Mesenchymal stem cell (in vitro differentiated cells and primary cell): ENCODE data around the gene KANK4.

ENCODE experiments used
- DNase-seq: peaks from one replicate; pipeline ENCODE4 v3.0.0-alpha.2; 2013
- H2AFZ ChIP-seq: one replicate; pipeline ENCODE4 v1.6.1; 2013; ENCODE audit warnings: low read depth, mild to moderate bottlenecking, control low read depth, inconsistent platforms, low read length, moderate library complexity
- H2AK5ac ChIP-seq: 2 replicates; pipeline ENCODE4 v1.6.1; 2013; ENCODE audit warnings: low read length, moderate library complexity, mild to moderate bottlenecking, inconsistent platforms; ENCODE audit not compliant: severe bottlenecking
- H2BK120ac ChIP-seq: one replicate; pipeline ENCODE4 v1.6.1; 2013; ENCODE audit warnings: low read depth, mild to moderate bottlenecking, inconsistent platforms, low read length, moderate library complexity
- H2BK12ac ChIP-seq, 2 experiments: one replicate each; pipeline ENCODE4 v1.6.1; 2013; ENCODE audit warnings: inconsistent platforms in 2 of 2, low read length in 2 of 2, mild to moderate bottlenecking in 2 of 2, moderate library complexity in 2 of 2, control low read depth in 1 of 2
- H2BK15ac ChIP-seq: one replicate; pipeline ENCODE4 v1.6.1; 2013; ENCODE audit warnings: mild to moderate bottlenecking, low read depth, inconsistent platforms; ENCODE audit not compliant: poor library complexity, severe bottlenecking
- H2BK5ac ChIP-seq: 2 replicates; pipeline ENCODE4 v1.6.1; 2013; ENCODE audit warnings: low read depth, mild to moderate bottlenecking, low read length, control low read depth, inconsistent platforms; ENCODE audit not compliant: poor library complexity, severe bottlenecking
- H3K14ac ChIP-seq, 2 experiments: one replicate each; pipeline ENCODE4 v1.6.1; 2013; ENCODE audit warnings: inconsistent platforms in 2 of 2, low read length in 2 of 2, control low read depth in 1 of 2, mild to moderate bottlenecking in 1 of 2, moderate library complexity in 1 of 2
- H3K18ac ChIP-seq, 2 experiments: one replicate each; pipeline ENCODE4 v1.6.1; 2013; ENCODE audit warnings: inconsistent platforms in 2 of 2, low read length in 2 of 2, control low read depth in 1 of 2, low read depth in 1 of 2, mild to moderate bottlenecking in 1 of 2
- H3K23ac ChIP-seq, 2 experiments: one replicate each; pipeline ENCODE4 v1.6.1; 2013; ENCODE audit warnings: inconsistent platforms in 2 of 2, low read length in 2 of 2, mild to moderate bottlenecking in 2 of 2, moderate library complexity in 2 of 2, control low read depth in 1 of 2
- H3K27ac ChIP-seq: 2 replicates; pipeline ENCODE4 v1.5.1; 2013; ENCODE audit warnings: mild to moderate bottlenecking, moderate library complexity, low read length, control low read depth, inconsistent platforms; ENCODE audit not compliant: poor library complexity, severe bottlenecking
- H3K27me3 ChIP-seq, 2 experiments: 2 replicates each; pipeline versions ENCODE4 v1.6.1 to v1.7.0; 2013; ENCODE audit warnings: low read length in 2 of 2, mild to moderate bottlenecking in 2 of 2, moderate library complexity in 2 of 2, control low read depth in 1 of 2, inconsistent platforms in 1 of 2; ENCODE audit not compliant: control insufficient read depth in 1 of 2, insufficient read depth in 1 of 2
- H3K36me3 ChIP-seq, 2 experiments: 2 replicates each; pipeline versions ENCODE4 v1.6.1 to v1.7.0; 2013; ENCODE audit warnings: low read length in 2 of 2, control low read depth in 1 of 2, inconsistent platforms in 1 of 2, low read depth in 1 of 2, mild to moderate bottlenecking in 1 of 2; ENCODE audit not compliant: insufficient read depth in 2 of 2, control insufficient read depth in 1 of 2
- H3K4ac ChIP-seq, 2 experiments: one replicate each; pipeline ENCODE4 v1.6.1; 2013; ENCODE audit warnings: inconsistent platforms in 2 of 2, low read length in 2 of 2, mild to moderate bottlenecking in 2 of 2, moderate library complexity in 2 of 2, control low read depth in 1 of 2, low read depth in 1 of 2
- H3K4me1 ChIP-seq: 2 replicates; pipeline ENCODE4 v1.6.1; 2013; ENCODE audit warnings: low read depth, low read length, control low read depth; ENCODE audit not compliant: control insufficient read depth, insufficient read depth
- H3K4me2 ChIP-seq: 2 replicates; pipeline ENCODE4 v1.6.1; 2013; ENCODE audit warnings: low read length, mild to moderate bottlenecking, inconsistent platforms; ENCODE audit not compliant: poor library complexity, severe bottlenecking
- H3K4me3 ChIP-seq, 2 experiments: 2 replicates each; pipeline versions ENCODE4 v1.5.1 to v1.7.0; 2013; ENCODE audit warnings: low read length in 2 of 2, mild to moderate bottlenecking in 2 of 2, control low read depth in 1 of 2, low read depth in 1 of 2; ENCODE audit not compliant: insufficient read depth in 1 of 2
- H3K79me1 ChIP-seq: replicated peaks from 2 replicates; pipeline ENCODE4 v1.6.1; 2013; ENCODE audit warnings: mild to moderate bottlenecking, control low read depth, low read length, inconsistent platforms; ENCODE audit not compliant: poor library complexity, severe bottlenecking
- H3K9ac ChIP-seq: 2 replicates; pipeline ENCODE4 v1.7.0; 2013; ENCODE audit warnings: mild to moderate bottlenecking, low read length, moderate library complexity
- H3K9me3 ChIP-seq: 2 replicates; pipeline ENCODE4 v1.7.0; 2013; ENCODE audit warnings: mild to moderate bottlenecking, low read length; ENCODE audit not compliant: control insufficient read depth
- H4K8ac ChIP-seq: one replicate; pipeline ENCODE4 v1.6.1; 2013; ENCODE audit warnings: inconsistent platforms, mild to moderate bottlenecking, low read length, moderate library complexity
- H4K91ac ChIP-seq: one replicate; pipeline ENCODE4 v1.6.1; 2013; ENCODE audit warnings: mild to moderate bottlenecking, low read length, inconsistent platforms
- WGBS: methylation state at CpG from one replicate; pipeline ENCODE4 v1.1.7; 2013; ENCODE audit warnings: mixed read lengths; 5-methylcytosine and 5-hydroxymethylcytosine counted together

Gene KANK4

GRCh38 chr1:62288224-62288623 is 31.0 kb downstream of the KANK4 start:
- H2BK12ac ChIP-seq = no peak overlapping the region
- H3K27me3 ChIP-seq = peaks cover 68 to 73% of the 10 kb centered on the region in 2 experiments
- H3K14ac ChIP-seq = no peak overlapping the region
- H2BK15ac ChIP-seq = no peak overlapping the region
- peaks cover 4% of the 10 kb centered on the region for H3K9me3 ChIP-seq
- H3K4me2 ChIP-seq = no peak overlapping the region
- no peak overlapping the region for H2BK5ac ChIP-seq
- no peak overlapping the region for H3K9ac ChIP-seq
- H2AFZ ChIP-seq = no peak overlapping the region
- no peak overlapping the region for H3K23ac ChIP-seq
- H2BK120ac ChIP-seq = no peak overlapping the region
- no peak overlapping the region for H3K27ac ChIP-seq
- H2AK5ac ChIP-seq = no peak overlapping the region
- H3K36me3 ChIP-seq = no peaks in the 10 kb centered on the region
- no peaks in the 10 kb centered on the region for H3K79me1 ChIP-seq
- no peak overlapping the region for H4K8ac ChIP-seq
- H4K91ac ChIP-seq = no peak overlapping the region
- WGBS = 58% methylated on average over 2 of the region's 2 CpGs
- DNase-seq = no peak
- H3K4ac ChIP-seq = no peak overlapping the region
- no peak overlapping the region for H3K4me3 ChIP-seq
- peaks cover 13% of the 10 kb centered on the region for H3K4me1 ChIP-seq
- no peak overlapping the region for H3K18ac ChIP-seq

- H3K79me1 ChIP-seq = no peaks in the 10 kb centered on the region
- no peak overlapping the region for H2BK5ac ChIP-seq
- peak overlapping the region in 1 of 2 experiments; percentile 21 for H3K18ac ChIP-seq
- H3K14ac ChIP-seq = no peak overlapping the region
- H4K91ac ChIP-seq = no peak overlapping the region
- H3K4me1 ChIP-seq = peaks cover 13% of the 10 kb centered on the region
- H4K8ac ChIP-seq = no peak overlapping the region
- no peaks in the 10 kb centered on the region for H3K9me3 ChIP-seq
- no peak overlapping the region for H3K9ac ChIP-seq
- H3K27ac ChIP-seq = no peak overlapping the region
- no peak overlapping the region for H2BK15ac ChIP-seq
- no peak overlapping the region for H2AK5ac ChIP-seq
- WGBS = 9% methylated on average over 9 of the region's 9 CpGs
- H3K23ac ChIP-seq = no peak overlapping the region
- peak overlapping the region; percentile 41 for H3K4me2 ChIP-seq
- H2BK120ac ChIP-seq = no peak overlapping the region
- no peak overlapping the region for H3K4ac ChIP-seq
- no peaks in the 10 kb centered on the region for H3K36me3 ChIP-seq
- H2BK12ac ChIP-seq = no peak overlapping the region
- H2AFZ ChIP-seq = peak overlapping the region; percentile 29
- H3K27me3 ChIP-seq = peaks cover 71% of the 10 kb centered on the region in 2 experiments
- DNase-seq = no peak
- H3K4me3 ChIP-seq = no peak overlapping the region
Measured at GRCh38 chr1:62286786-62287224, 32.4 kb downstream of the KANK4 start.

GRCh38 chr1:62285984-62286785 is 33.0 kb downstream of the KANK4 start:
- no peaks in the 10 kb centered on the region for H3K36me3 ChIP-seq
- H2AK5ac ChIP-seq = no peak overlapping the region
- no peak overlapping the region for H3K4ac ChIP-seq
- H3K18ac ChIP-seq = no peak overlapping the region
- H3K9me3 ChIP-seq = peaks cover 5% of the 10 kb centered on the region
- no peak overlapping the region for H2BK12ac ChIP-seq
- no peak overlapping the region for H3K14ac ChIP-seq
- H3K9ac ChIP-seq = no peak overlapping the region
- peaks cover 13% of the 10 kb centered on the region for H3K4me1 ChIP-seq
- H3K4me3 ChIP-seq = no peak overlapping the region
- H3K27me3 ChIP-seq = peaks cover 76 to 77% of the 10 kb centered on the region in 2 experiments
- no peak for DNase-seq
- H2AFZ ChIP-seq = no peak overlapping the region
- no peak overlapping the region for H4K8ac ChIP-seq
- H2BK5ac ChIP-seq = no peak overlapping the region
- WGBS = 11% methylated on average over 20 of the region's 20 CpGs
- no peak overlapping the region for H3K23ac ChIP-seq
- H2BK120ac ChIP-seq = no peak overlapping the region
- H3K4me2 ChIP-seq = peak overlapping the region; percentile 41
- no peak overlapping the region for H4K91ac ChIP-seq
- H3K27ac ChIP-seq = no peak overlapping the region
- H3K79me1 ChIP-seq = no peaks in the 10 kb centered on the region
- H2BK15ac ChIP-seq = no peak overlapping the region

GRCh38 chr1:62285440-62285839 is 33.8 kb downstream of the KANK4 start:
- no peak overlapping the region for H2BK5ac ChIP-seq
- H3K27ac ChIP-seq = no peak overlapping the region
- H3K9me3 ChIP-seq = peaks cover 11% of the 10 kb centered on the region
- H3K4me1 ChIP-seq = peaks cover 13% of the 10 kb centered on the region
- no peak overlapping the region for H3K14ac ChIP-seq
- no peak overlapping the region for H2BK15ac ChIP-seq
- H3K4me2 ChIP-seq = no peak overlapping the region
- H3K9ac ChIP-seq = no peak overlapping the region
- no peak overlapping the region for H4K91ac ChIP-seq
- H3K79me1 ChIP-seq = no peaks in the 10 kb centered on the region
- H2AK5ac ChIP-seq = no peak overlapping the region
- no peak overlapping the region for H3K18ac ChIP-seq
- H3K36me3 ChIP-seq = no peaks in the 10 kb centered on the region
- no peak overlapping the region for H3K4ac ChIP-seq
- H3K27me3 ChIP-seq = peaks cover 81 to 82% of the 10 kb centered on the region in 2 experiments
- no peak overlapping the region for H4K8ac ChIP-seq
- H2AFZ ChIP-seq = no peak overlapping the region
- H3K23ac ChIP-seq = no peak overlapping the region
- 14% methylated on average over 1 of the region's 1 CpG for WGBS
- H2BK12ac ChIP-seq = no peak overlapping the region
- DNase-seq = no peak
- no peak overlapping the region for H3K4me3 ChIP-seq
- H2BK120ac ChIP-seq = no peak overlapping the region
